GM19035 (cell line): ENCODE results near the gene PPRC1.

Experiments
- ATAC-seq: cut with Tn5 transposase; IDR thresholded peaks from one replicate; pipeline ENCODE4 v1.9.1; 2021; ENCODE audit not compliant: unreplicated experiment

PPRC1 gene

DNA sequence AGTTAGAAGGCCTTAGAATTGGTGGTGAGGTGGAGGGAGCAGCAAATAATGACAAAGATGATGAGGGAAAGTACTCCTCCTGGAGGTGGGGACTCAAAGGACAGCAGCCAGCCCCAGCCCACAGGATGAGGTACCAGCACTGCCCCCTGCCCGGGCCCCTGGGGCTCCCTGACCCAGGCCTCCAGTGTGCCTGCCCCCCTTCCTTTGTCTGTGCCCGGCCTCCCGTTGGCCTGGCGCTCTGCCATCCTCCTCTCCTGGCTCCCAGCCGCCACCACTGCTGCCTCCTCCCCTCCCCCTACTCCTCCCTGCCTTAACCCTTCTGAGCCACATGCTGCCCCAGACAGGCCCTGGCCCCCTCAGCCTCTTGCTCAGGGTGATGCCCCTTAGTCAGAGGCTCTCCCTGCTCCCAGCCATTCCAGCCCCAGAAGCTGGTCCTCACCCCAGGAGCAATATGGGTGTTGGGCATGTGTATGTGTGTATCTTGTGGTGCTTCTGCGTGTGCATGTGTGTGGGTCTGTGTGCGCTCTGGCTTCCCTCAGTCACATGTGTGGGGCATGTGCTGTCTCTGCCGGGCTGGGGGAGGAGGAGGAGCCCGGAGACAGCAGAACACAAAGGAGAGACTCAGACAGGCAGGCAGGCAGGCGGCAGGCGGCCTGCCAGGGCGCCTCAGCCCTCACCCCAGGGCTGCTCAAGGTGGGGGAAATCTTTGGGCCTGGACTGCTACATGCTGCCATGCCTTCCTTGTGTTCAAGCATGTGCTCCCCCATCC is 15.3 kb upstream of the PPRC1 start:
- no peak for ATAC-seq

GRCh38 chr10:102118867-102119266 is 14.0 kb upstream of the PPRC1 start:
- ATAC-seq, result no peak

- ATAC-seq, result no peak
These were observed 13.3 kb upstream of the PPRC1 start for GRCh38 chr10:102119417-102120141.

GRCh38 chr10:102120142-102120990 is 12.5 kb upstream of the PPRC1 start, which contains the start of gene LDB1:
Gene LDB1 (minus strand): TSS chr10:102120368. CDS start chr10:102120110, 258 bp downstream.
- ATAC-seq, result peak; percentile 68

DNA sequence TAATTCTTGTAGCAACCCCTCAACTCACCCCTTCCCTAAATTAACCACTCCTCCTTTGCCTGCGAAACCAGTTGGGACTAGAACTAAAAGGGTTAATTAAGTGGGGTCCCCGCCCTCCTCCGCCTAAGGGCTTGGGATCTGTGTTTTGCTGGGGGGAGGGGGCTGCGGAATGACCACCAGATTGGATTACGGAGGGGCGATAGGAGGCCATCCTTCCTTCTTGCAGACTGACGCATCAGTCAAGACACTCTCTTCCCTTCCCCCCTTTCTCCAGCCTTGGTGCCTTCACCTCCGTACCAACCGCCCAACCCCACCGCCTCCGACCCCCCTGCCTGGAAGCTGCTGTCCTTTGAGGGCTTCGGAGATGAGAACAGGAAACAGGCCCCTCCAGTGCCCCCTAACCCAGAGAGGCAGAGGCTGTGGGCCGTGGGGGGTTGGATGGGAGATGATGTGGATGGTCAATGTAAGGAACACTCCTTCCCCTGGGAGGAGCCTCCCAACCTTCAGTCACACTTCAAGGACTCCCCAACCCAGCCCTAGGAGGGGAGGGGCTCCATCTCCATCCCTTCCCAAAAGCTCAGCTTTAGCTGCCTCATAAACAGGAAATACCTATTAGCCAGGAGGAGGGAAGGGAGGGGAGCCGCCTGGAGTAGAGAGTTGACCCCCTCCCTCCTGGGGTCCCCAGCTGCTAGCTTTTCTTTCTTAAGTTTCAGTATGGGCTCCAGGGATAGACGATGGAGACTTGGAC is 11.7 kb upstream of the PPRC1 start:
- no peak for ATAC-seq

DNA sequence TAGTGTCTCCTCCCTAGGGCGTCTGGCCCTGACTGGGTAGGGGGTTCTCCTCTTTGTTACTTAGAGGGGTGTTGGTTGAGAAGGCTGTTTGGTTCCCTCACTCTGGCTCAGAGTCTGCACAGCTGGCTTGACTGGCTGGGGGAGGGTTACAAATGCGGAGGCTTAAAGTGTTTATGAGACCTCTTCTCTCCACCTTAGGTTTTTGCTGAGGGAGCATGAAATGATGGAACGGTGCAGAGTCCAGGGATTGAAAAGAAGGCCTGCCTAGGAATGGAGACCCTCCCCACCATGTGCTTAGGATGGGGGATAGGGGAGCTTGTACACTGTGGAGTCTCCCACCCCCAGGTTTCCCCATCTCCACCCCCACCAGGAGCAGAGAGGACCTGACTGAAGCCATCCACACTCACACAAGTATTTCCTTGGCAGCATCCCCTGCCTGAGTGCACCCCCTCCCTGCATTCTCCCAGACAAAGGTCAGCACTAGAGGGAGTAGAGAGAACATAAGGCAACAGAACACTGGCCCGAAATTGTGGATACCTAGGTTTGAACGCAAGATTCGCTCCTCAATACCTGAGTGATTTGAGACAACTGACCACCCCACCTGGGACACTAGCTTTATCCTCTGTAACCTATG is 11.0 kb upstream of the PPRC1 start:
- ATAC-seq, result no peak

GRCh38 chr10:102122450-102122849 is 10.4 kb upstream of the PPRC1 start:
- no peak for ATAC-seq

DNA sequence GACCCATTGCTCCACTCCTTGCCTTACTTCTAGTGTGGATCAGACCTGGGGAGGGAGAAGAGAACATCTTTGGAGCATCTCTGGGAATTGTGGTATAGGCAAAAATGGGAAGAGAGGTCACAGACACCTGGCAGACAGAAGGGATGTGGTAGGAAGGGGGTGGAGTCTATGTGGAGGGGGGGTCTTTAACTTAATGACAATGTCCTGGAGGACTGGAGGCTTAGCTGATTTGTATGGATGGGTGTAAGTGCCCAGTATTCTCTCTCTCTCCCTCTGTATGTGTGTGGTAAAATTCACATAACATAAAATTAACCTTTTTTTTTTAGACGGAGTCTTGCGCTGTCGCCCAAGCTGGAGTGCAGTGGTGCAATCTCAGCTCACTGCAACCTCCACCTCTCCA is 9.6 kb upstream of the PPRC1 start:
- no peak for ATAC-seq

- no peak for ATAC-seq
These were observed 1.3 kb upstream of the PPRC1 start for GRCh38 chr10:102131286-102132170.

DNA sequence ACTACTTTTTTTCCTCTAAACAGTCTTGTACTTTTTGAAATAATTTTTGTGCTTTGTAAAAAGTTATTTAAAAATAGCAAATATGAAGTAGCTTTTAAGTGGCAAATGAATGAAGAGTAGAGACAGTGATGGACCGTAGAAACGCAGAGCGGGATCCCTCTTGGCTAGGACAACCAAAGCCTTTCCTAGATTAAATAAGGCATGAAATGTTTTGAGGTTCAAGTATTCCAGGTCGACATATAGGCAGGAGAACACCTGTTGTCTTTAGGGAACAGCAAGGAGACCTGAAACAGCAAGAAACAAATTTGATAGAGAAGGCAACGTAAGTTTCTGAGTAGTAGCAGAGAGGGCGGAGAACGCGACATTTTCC is 662 bp upstream of the PPRC1 start:
- ATAC-seq, result no peak

- no peak for ATAC-seq
These were observed 744 bp downstream of the PPRC1 start for GRCh38 chr10:102133373-102134195.

- no peak for ATAC-seq
These were observed 1.6 kb downstream of the PPRC1 start for GRCh38 chr10:102134416-102134815.

- no peak for ATAC-seq
These were observed 3.2 kb downstream of the PPRC1 start for GRCh38 chr10:102135956-102136526.

- no peak for ATAC-seq
These were observed 6.7 kb downstream of the PPRC1 start for GRCh38 chr10:102139281-102140110.

DNA sequence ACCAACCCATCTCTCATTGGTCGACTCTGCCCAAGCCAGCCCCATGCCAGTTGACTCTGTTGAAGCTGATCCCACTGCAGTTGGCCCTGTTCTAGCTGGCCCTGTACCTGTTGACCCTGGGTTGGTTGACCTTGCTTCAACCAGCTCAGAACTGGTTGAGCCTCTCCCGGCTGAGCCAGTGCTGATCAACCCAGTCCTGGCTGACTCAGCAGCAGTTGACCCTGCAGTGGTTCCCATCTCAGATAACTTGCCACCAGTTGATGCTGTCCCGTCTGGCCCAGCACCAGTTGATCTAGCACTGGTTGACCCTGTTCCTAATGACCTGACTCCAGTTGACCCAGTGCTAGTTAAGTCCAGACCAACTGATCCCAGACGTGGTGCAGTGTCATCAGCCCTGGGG is 7.4 kb downstream of the PPRC1 start:
- no peak for ATAC-seq

DNA sequence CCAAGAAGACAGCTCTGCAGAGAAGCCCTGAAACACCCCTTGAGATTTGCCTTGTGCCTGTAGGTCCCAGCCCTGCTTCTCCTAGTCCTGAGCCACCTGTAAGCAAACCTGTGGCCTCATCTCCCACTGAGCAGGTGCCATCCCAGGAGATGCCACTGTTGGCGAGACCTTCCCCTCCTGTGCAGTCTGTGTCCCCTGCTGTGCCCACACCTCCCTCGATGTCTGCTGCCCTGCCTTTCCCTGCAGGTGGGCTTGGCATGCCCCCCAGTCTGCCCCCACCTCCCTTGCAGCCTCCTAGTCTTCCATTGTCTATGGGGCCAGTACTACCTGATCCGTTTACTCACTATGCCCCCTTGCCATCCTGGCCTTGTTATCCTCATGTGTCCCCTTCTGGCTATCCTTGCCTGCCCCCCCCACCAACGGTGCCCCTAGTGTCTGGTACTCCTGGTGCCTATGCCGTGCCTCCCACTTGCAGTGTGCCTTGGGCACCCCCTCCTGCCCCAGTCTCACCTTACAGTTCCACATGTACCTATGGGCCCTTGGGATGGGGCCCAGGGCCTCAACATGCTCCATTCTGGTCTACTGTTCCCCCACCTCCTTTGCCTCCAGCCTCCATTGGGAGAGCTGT is 8.2 kb downstream of the PPRC1 start:
- no peak for ATAC-seq

GRCh38 chr10:102141583-102142107 is 8.8 kb downstream of the PPRC1 start:
- no peak for ATAC-seq
